ENCODE results near the gene IQCN.

The IQCN gene

DNA sequence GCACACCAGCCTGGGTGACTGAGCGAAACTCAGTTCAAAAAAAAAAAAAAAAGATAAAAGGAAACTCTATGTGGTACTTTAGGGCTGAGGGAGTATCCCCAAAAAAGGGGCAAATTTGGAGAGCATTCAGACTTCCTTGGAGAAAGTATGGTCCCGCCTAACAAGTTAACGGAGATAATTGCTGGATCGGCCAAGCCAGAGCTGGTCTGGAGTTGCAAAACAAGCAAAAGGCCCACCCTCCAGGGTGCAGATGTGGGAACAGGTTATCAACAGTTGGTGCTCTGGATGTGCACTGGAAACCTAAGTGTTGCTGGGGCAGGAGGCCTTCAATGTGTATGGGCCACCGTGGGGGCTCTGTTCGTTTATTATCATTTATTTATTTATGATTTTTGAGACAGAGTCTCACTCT, 2.8 kb downstream of the IQCN start:
- no peak overlapping the region for H3K4me3 ChIP-seq (ENCODE audit: low read depth, low read length)
- DNase-seq (ENCODE audit: low read depth), result no peak
- TF ChIP-seq, protein P1, sequence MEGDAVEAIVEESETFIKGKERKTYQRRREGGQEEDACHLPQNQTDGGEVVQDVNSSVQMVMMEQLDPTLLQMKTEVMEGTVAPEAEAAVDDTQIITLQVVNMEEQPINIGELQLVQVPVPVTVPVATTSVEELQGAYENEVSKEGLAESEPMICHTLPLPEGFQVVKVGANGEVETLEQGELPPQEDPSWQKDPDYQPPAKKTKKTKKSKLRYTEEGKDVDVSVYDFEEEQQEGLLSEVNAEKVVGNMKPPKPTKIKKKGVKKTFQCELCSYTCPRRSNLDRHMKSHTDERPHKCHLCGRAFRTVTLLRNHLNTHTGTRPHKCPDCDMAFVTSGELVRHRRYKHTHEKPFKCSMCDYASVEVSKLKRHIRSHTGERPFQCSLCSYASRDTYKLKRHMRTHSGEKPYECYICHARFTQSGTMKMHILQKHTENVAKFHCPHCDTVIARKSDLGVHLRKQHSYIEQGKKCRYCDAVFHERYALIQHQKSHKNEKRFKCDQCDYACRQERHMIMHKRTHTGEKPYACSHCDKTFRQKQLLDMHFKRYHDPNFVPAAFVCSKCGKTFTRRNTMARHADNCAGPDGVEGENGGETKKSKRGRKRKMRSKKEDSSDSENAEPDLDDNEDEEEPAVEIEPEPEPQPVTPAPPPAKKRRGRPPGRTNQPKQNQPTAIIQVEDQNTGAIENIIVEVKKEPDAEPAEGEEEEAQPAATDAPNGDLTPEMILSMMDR (IDR thresholded peaks at IDR 0.05; ENCODE audit: control insufficient read depth, extremely low read depth, insufficient read depth), result no peak

DNA sequence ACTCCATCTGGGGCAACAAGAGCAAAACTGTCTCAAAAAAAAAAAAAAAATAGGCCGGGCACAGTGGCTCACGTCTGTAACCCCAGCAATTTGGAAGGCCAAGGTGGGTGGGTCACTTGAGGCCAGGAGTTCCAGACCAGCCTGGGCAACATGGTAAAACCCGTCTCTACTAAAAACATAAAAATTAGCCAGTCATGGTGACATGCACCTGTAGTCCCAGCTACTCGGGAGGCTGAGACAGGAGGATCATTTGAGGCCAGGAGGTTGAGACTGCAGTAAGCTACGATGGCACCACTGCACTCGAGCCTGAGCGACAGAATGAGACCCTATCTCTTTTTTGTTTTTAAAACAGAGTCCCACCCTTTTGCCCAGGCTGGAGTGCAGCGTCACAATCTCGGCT, 3.9 kb downstream of the IQCN start:
- DNase-seq (ENCODE audit: low read depth), result no peak

GRCh38 chr19:18269070-18269723, 5.1 kb downstream of the IQCN start:
- TF ChIP-seq, protein P1 (IDR thresholded peaks at IDR 0.05; ENCODE audit: control insufficient read depth, extremely low read depth, insufficient read depth), result no peak
- DNase-seq (ENCODE audit: low read depth), result no peak
- no peak overlapping the region for H3K4me3 ChIP-seq (ENCODE audit: low read depth, low read length)

More for the DNA sequence above, 3.9 kb downstream of the IQCN start:
- TF ChIP-seq, protein P1 (IDR thresholded peaks at IDR 0.05; ENCODE audit: control insufficient read depth, extremely low read depth, insufficient read depth), result no peak
- no peak overlapping the region for H3K4me3 ChIP-seq (ENCODE audit: low read depth, low read length)

DNA sequence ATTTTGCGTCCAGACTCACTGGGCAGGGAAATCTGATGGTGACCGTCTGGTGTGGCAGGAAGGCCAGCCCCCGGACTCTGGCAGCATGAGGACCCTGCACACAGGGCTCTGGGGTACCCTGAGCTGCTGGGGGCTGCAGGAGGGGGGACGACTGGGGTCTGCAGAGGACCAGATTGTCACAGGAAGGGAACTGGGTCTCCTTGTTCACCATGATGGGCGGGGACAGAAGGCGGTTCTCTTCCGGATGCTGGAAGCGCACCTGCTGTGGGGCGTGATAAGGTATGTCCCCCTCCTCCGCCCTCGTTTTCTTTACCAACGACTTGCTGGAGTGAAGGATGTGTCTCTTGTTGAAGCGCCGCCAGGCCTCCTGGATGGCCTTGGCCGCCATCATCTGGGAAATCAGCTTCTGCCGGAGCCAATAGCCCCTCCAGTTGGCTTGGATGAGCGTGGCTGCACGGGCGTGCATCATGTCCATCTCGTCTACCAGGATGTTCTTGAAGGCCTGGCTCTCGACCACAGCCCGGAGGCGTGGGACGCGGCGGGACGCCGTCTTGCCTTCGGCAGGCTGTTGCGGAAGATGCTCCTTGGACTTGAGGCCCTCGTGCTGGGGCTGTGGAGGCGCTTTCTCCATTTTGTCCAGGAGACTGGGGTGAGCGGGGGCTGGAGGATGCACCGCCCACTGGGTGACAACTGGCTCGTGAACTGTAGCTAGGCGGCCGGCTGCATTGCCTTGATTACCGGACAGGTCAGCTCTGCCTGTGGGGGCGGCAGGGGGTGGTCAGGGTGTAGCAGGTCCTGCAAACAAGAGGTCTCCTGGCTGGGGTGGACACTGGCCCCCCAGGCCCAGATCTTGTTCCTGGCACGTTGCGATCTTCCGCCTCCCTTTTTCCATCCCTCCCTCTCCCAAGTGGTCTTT, 7.2 kb downstream of the IQCN start:
- no peak overlapping the region for H3K4me3 ChIP-seq (ENCODE audit: low read depth, low read length)
- TF ChIP-seq, protein P1 (IDR thresholded peaks at IDR 0.05; ENCODE audit: control insufficient read depth, extremely low read depth, insufficient read depth), result no peak
- DNase-seq (ENCODE audit: low read depth), result no peak

DNA sequence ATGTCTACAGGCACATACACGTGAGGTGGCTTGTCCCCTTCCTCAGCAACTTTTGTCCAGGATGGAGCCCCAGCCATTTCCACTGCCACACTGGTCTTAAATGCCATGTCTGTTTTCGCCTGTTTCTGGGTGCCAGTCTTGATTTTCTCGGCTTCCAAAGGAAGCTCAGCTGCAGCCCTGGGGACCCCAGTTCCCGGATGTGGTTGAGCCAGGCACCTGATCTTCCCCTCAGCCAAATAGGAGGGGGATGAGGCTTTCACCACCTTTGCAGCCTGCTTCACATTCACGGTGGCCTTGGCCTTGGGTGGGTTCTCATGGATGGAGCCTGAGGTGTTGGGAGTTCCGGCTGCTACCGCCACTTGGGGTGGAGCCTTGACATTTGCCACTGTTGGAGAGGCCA, 8.7 kb downstream of the IQCN start:
- no peak overlapping the region for H3K4me3 ChIP-seq (ENCODE audit: low read depth, low read length)
- TF ChIP-seq, protein P1 (IDR thresholded peaks at IDR 0.05; ENCODE audit: control insufficient read depth, extremely low read depth, insufficient read depth), result no peak
- no peak for DNase-seq (ENCODE audit: low read depth)

DNA sequence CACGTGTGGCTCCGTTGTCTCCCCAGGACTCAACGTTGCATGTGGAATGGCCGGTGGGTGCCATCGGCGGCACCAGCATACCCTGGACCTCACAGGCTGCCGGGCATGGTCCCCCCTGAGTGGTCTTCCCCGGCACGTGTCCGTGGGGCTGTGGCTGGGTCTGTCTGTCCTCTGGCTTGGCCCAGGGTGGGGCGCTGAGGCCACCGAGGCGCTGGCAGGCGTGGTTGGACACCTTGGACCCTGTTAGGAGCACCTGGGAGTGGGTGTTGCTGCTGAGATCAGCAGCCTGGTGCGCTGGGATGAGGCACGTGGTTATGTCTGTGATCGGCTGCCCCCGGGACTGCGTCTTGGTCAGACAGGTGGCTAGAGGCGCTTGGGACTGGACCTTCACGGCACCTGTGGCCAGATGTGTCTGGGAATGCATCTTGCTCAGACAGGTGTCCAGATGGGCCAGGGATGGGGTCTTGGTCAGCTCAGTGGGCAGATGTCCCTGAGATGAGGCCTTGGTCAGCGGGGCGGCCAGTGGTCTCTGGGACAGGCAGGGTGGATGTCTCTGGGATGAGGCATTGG, 9.2 kb downstream of the IQCN start:
- DNase-seq (ENCODE audit: low read depth), result no peak
- no peak overlapping the region for H3K4me3 ChIP-seq (ENCODE audit: low read depth, low read length)
- TF ChIP-seq, protein P1 (IDR thresholded peaks at IDR 0.05; ENCODE audit: control insufficient read depth, extremely low read depth, insufficient read depth), result no peak

Data from LNCaP clone FGC (cell line).